ENCODE data around the gene FSTL4.

Gene FSTL4

GRCh38 chr5:133368916-133369783 lies 243.2 kb downstream of the FSTL4 start:
- Histone ChIP-seq H4K20me1 (ENCODE audit: insufficient read depth) (no peaks in the 10 kb centered on the region), H3K4me3 (IDR thresholded peaks at IDR 0.05; ENCODE audit: insufficient read depth, low read depth, low read length) (no peak overlapping the region), H3K27ac (no peak overlapping the region), H3K27me3 (ENCODE audit: insufficient read depth, low read depth) (no peaks in the 10 kb centered on the region), H3K79me2 (ENCODE audit: insufficient read depth, low read depth) (no peaks in the 10 kb centered on the region), H3K4me2 (no peak overlapping the region), H3K9ac (no peak overlapping the region), H2AFZ (ENCODE audit: low read depth) (no peak overlapping the region), H3K36me3 (ENCODE audit: insufficient read depth) (no peaks in the 10 kb centered on the region), H3K4me1 (ENCODE audit: low read depth, poor library complexity, severe bottlenecking) (no peaks in the 10 kb centered on the region)
- no peak for TF ChIP-seq CTCF (conservative IDR thresholded peaks at IDR 0.05; ENCODE audit: low read depth, low read length)

- no peak for TF ChIP-seq CTCF (conservative IDR thresholded peaks at IDR 0.05; ENCODE audit: low read depth, low read length)
- Histone ChIP-seq H3K27ac (no peak overlapping the region), H3K79me2 (ENCODE audit: insufficient read depth, low read depth) (no peaks in the 10 kb centered on the region), H2AFZ (ENCODE audit: low read depth) (no peak overlapping the region), H3K4me1 (ENCODE audit: low read depth, poor library complexity, severe bottlenecking) (no peaks in the 10 kb centered on the region), H3K4me3 (IDR thresholded peaks at IDR 0.05; ENCODE audit: insufficient read depth, low read depth, low read length) (no peak overlapping the region), H3K4me2 (no peak overlapping the region), H3K36me3 (ENCODE audit: insufficient read depth) (no peaks in the 10 kb centered on the region), H4K20me1 (ENCODE audit: insufficient read depth) (no peaks in the 10 kb centered on the region), H3K27me3 (ENCODE audit: insufficient read depth, low read depth) (no peaks in the 10 kb centered on the region), H3K9ac (no peak overlapping the region)
Observed at GRCh38 chr5:133367984-133368383, 244.4 kb downstream of the FSTL4 start.

- no peak overlapping the region for H3K4me2 ChIP-seq
- H3K4me1 ChIP-seq (ENCODE audit: low read depth, poor library complexity, severe bottlenecking): no peaks in the 10 kb centered on the region
- H2AFZ ChIP-seq (ENCODE audit: low read depth): no peak overlapping the region
- H3K27me3 ChIP-seq (ENCODE audit: insufficient read depth, low read depth): no peaks in the 10 kb centered on the region
- H3K4me3 ChIP-seq (IDR thresholded peaks at IDR 0.05; ENCODE audit: insufficient read depth, low read depth, low read length): no peak overlapping the region
- no peak overlapping the region for H3K27ac ChIP-seq
- TF ChIP-seq CTCF (conservative IDR thresholded peaks at IDR 0.05; ENCODE audit: low read depth, low read length): no peak
- no peak overlapping the region for H3K9ac ChIP-seq
- H3K79me2 ChIP-seq (ENCODE audit: insufficient read depth, low read depth): no peaks in the 10 kb centered on the region
- no peaks in the 10 kb centered on the region for H3K36me3 ChIP-seq (ENCODE audit: insufficient read depth)
- H4K20me1 ChIP-seq (ENCODE audit: insufficient read depth): no peaks in the 10 kb centered on the region
Observed at GRCh38 chr5:133367071-133367786, 245.1 kb downstream of the FSTL4 start.

- TF ChIP-seq CTCF (conservative IDR thresholded peaks at IDR 0.05; ENCODE audit: low read depth, low read length): no peak
- no peak overlapping the region for H3K4me3 ChIP-seq (IDR thresholded peaks at IDR 0.05; ENCODE audit: insufficient read depth, low read depth, low read length)
- no peaks in the 10 kb centered on the region for H3K79me2 ChIP-seq (ENCODE audit: insufficient read depth, low read depth)
- no peaks in the 10 kb centered on the region for H4K20me1 ChIP-seq (ENCODE audit: insufficient read depth)
- H3K36me3 ChIP-seq (ENCODE audit: insufficient read depth): no peaks in the 10 kb centered on the region
- no peak overlapping the region for H3K27ac ChIP-seq
- H3K9ac ChIP-seq: no peak overlapping the region
- no peak overlapping the region for H2AFZ ChIP-seq (ENCODE audit: low read depth)
- no peaks in the 10 kb centered on the region for H3K27me3 ChIP-seq (ENCODE audit: insufficient read depth, low read depth)
- no peak overlapping the region for H3K4me2 ChIP-seq
- H3K4me1 ChIP-seq (ENCODE audit: low read depth, poor library complexity, severe bottlenecking): no peaks in the 10 kb centered on the region
Observed at GRCh38 chr5:133366438-133366837, 245.9 kb downstream of the FSTL4 start.

Measured in KMS-11 (cell line).